ENCODE data around the gene C1GALT1C1L. TPM values are rescaled to one million over a fixed set of nuclear protein-coding genes. Genes with fewer than 3 reads are reported as not detected.

C1GALT1C1L gene
- total RNA-seq, 1 experiment from 2014 or later: not detected

DNA sequence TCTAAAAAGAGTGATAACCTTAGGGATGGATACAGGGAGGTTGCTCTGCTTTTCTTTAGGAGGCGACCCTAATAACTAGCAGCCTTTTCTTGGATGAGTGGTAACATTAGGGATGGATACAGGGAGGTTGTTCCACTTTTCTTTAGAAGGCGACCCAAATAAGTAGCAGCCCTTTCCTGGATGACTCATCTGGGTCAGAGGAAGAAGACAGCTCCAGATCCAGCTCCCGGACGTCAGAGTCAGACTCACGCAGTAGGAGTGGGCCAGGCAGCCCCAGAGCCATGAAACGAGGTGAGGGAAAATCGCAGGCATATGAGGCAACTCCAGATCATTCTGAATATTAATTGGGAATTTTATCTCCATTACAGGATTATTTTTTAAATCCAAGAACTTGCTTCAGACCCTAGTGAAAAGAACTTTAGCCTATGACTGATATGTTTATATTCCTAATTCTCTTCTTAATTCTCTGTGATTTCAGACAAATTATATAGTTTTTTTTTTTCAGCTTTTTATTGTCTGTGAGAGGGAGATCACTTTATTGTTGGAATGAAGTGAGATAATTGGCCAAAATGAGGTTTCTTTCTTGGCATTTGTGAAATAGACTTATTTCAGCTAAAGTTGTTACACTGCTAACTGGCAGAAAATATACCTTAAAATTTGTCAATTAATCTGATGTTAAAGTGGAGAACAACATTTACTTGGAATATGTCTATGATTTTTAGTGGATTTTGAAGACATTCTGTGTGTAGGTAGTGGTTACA lies 31.2 kb upstream of the C1GALT1C1L start:
- Histone ChIP-seq H2AK5ac (ENCODE audit: insufficient read length, low read length) (no peak overlapping the region), H3K14ac (ENCODE audit: insufficient read depth, low read length) (no peak overlapping the region), H3K27ac (ENCODE audit: insufficient read length, low read depth, low read length) (no peak overlapping the region), H2BK20ac (ENCODE audit: low read depth, low read length, poor library complexity, severe bottlenecking) (no peak overlapping the region), H4K91ac (ENCODE audit: insufficient read length, low read depth, low read length) (no peak overlapping the region), H3K4me1 (ENCODE audit: insufficient read depth, low read length) (no peaks in the 10 kb centered on the region), H4K5ac (ENCODE audit: insufficient read length, low read depth, low read length) (no peak overlapping the region), H4K20me1 (ENCODE audit: control insufficient read depth, insufficient read depth, insufficient read length) (no peaks in the 10 kb centered on the region), H3K4ac (ENCODE audit: low read depth, low read length) (no peak overlapping the region), H3K4me2 (ENCODE audit: insufficient read depth, insufficient read length, low read length) (no peak overlapping the region), H2AFZ (ENCODE audit: low read length) (no peak overlapping the region), H3K79me2 (ENCODE audit: insufficient read depth, low read length) (no peaks in the 10 kb centered on the region), H3T11ph (ENCODE audit: low read length) (no peak overlapping the region), H3K18ac (ENCODE audit: insufficient read length, low read depth, low read length) (no peak overlapping the region), H2BK5ac (ENCODE audit: insufficient read length, low read length) (no peak overlapping the region), H3K23ac (ENCODE audit: insufficient read length, low read depth, low read length) (no peak overlapping the region), H3K23me2 (ENCODE audit: insufficient read length, low read depth, low read length, poor library complexity, severe bottlenecking) (no peaks in the 10 kb centered on the region), H3K56ac (ENCODE audit: insufficient read length, low read depth, low read length) (no peak overlapping the region), H2BK12ac (ENCODE audit: insufficient read length, low read depth, low read length) (no peak overlapping the region), H4K8ac (replicated peaks; ENCODE audit: insufficient read length, low read depth, low read length) (no peak overlapping the region), H2BK15ac (ENCODE audit: low read depth, low read length) (no peak overlapping the region), H3K27me3 (ENCODE audit: insufficient read depth, low read length) (no peaks in the 10 kb centered on the region), H3K79me1 (ENCODE audit: insufficient read depth, low read depth, low read length, poor library complexity, severe bottlenecking) (no peaks in the 10 kb centered on the region), H2BK120ac (ENCODE audit: low read depth, low read length, poor library complexity, severe bottlenecking) (no peak overlapping the region), H3K9ac (ENCODE audit: extremely low read depth, insufficient read length, low read length) (no peak overlapping the region), H3K9me3 (ENCODE audit: control insufficient read depth, low read depth, low read length) (no peaks in the 10 kb centered on the region)
- no peak for DNase-seq
- TF ChIP-seq, protein P1, sequence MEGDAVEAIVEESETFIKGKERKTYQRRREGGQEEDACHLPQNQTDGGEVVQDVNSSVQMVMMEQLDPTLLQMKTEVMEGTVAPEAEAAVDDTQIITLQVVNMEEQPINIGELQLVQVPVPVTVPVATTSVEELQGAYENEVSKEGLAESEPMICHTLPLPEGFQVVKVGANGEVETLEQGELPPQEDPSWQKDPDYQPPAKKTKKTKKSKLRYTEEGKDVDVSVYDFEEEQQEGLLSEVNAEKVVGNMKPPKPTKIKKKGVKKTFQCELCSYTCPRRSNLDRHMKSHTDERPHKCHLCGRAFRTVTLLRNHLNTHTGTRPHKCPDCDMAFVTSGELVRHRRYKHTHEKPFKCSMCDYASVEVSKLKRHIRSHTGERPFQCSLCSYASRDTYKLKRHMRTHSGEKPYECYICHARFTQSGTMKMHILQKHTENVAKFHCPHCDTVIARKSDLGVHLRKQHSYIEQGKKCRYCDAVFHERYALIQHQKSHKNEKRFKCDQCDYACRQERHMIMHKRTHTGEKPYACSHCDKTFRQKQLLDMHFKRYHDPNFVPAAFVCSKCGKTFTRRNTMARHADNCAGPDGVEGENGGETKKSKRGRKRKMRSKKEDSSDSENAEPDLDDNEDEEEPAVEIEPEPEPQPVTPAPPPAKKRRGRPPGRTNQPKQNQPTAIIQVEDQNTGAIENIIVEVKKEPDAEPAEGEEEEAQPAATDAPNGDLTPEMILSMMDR (conservative IDR thresholded peaks at IDR 0.05): no peak
- Mint-ChIP-seq H3K36me3 (ENCODE audit: insufficient read depth in 1 of 3, low read depth in 3 of 3) (no peaks in the 10 kb centered on the region), H3K27ac (no peak overlapping the region), H3K4me1 (0 out of 4 replicates have a peak, but pooled peaks cover 0 to under 1% of the 10 kb centered on the region in 2 experiments), H3K27me3 (ENCODE audit: low read depth) (no peaks in the 10 kb centered on the region), H3K4me3 (no peak overlapping the region), H3K9me3 (no peaks in the 10 kb centered on the region)
- WGBS (ENCODE audit: extremely low coverage, insufficient read length, low lambda C conversion rate): no CpG with 5 or more reads among the region's 7 CpGs
